DOHH2 (cell line): ENCODE results near the gene TRAPPC1.

Source experiments
- EZH2phosphoT487 ChIP-seq: fragments of 200-600 bp; sonication (generic); IDR thresholded peaks from 2 replicates; pipeline ENCODE4 v1.6.1; 2017; ENCODE audit warnings: borderline replicate concordance, mild to moderate bottlenecking, antibody characterized with exemption, low read length, moderate library complexity, mixed read lengths
- TF ChIP-seq, protein P1 (sequence below): fragments of 200-600 bp; sonication (generic); IDR thresholded peaks from one replicate; pipeline ENCODE4 v1.5.1; 2014; ENCODE audit warnings: antibody characterized with exemption, mild to moderate bottlenecking, low read depth, low read length; ENCODE audit not compliant: poor library complexity, severe bottlenecking

DNA sequence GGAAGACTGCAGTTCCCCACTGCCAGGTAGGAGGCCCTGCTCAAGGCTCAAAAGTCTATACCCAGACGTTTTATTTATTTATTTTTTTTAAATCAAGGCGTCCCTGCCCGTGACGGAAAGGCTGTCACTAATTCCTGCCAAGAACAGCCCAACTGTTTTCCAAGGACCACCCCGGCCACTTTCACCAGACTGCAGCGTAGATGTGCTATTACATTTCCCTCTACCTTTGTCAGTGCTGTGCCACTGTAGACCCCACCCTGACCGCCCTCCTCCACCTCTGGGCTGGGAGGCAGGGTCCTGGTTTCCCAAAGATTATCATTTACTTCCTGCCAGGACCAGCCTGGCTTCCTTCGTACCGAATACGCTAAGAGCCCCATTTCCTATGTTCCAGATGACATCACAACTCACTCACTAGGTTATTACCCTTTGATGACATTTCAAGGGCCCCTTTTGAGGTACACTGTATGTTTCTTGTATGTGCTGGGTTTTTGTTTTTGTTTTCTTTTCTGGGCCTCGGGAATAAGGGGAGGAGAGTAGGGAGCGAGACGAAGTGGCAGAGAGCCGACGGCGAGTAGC is 9.4 kb downstream of the TRAPPC1 start:
- TF ChIP-seq, protein P1, sequence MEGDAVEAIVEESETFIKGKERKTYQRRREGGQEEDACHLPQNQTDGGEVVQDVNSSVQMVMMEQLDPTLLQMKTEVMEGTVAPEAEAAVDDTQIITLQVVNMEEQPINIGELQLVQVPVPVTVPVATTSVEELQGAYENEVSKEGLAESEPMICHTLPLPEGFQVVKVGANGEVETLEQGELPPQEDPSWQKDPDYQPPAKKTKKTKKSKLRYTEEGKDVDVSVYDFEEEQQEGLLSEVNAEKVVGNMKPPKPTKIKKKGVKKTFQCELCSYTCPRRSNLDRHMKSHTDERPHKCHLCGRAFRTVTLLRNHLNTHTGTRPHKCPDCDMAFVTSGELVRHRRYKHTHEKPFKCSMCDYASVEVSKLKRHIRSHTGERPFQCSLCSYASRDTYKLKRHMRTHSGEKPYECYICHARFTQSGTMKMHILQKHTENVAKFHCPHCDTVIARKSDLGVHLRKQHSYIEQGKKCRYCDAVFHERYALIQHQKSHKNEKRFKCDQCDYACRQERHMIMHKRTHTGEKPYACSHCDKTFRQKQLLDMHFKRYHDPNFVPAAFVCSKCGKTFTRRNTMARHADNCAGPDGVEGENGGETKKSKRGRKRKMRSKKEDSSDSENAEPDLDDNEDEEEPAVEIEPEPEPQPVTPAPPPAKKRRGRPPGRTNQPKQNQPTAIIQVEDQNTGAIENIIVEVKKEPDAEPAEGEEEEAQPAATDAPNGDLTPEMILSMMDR: no peak
- no peak for TF ChIP-seq EZH2phosphoT487
